SH-SY5Y (cell line): ENCODE data around the gene CSNK2A1.

Experiments
- GATA2 ChIP-seq: IDR thresholded peaks from 2 replicates; pipeline ENCODE4 v1.6.1; 2011; ENCODE audit warnings: mild to moderate bottlenecking, low read depth, low read length
- GATA3 ChIP-seq: IDR thresholded peaks from 2 replicates; pipeline ENCODE4 v1.6.1; 2011; ENCODE audit warnings: low read depth, mild to moderate bottlenecking, low read length, moderate library complexity

- TF ChIP-seq GATA2 (no peak), GATA3 (no peak)
Observed at GRCh38 chr20:555976-556385, 12.4 kb upstream of the CSNK2A1 start.
